A673 (cell line): ENCODE data around the gene JAG2. TPM values are rescaled to one million over a fixed set of nuclear protein-coding genes. Genes with fewer than 3 reads are reported as not detected.

Source experiments
- BruUV-seq: library from RNA; stranded (reverse); fragments of 400-500 nt; replicated peaks from 2 replicates; lab custom pipeline; 2021; lab: Mats Ljungman, UMichigan
- CTCF ChIA-PET: fragments of 300-600 bp; sonication (Branson Sonifier 250); formaldehyde crosslinking; loops from one replicate; lab custom pipeline; 2022; ENCODE audit warnings: antibody characterized with exemption; lab: Charles Lee
- POLR2A ChIA-PET: fragments of 300-600 bp; sonication (Branson Sonifier 250); formaldehyde crosslinking; loops from one replicate; lab custom pipeline; 2022; ENCODE audit warnings: antibody characterized with exemption; ENCODE audit not compliant: low non-redundant PET; lab: Charles Lee
- DNase-seq: peaks from one replicate; pipeline ENCODE4 v3.0.0-alpha.2; 2015; ENCODE audit warnings: low spot score
- H3K27ac ChIP-seq: fragments of 200-600 bp; sonication (generic); 2 replicates; pipeline ENCODE4 v1.5.1; 2016; ENCODE audit warnings: mixed run types, low read depth, mild to moderate bottlenecking, mixed read lengths, antibody characterized with exemption, low read length; ENCODE audit not compliant: poor library complexity, severe bottlenecking
- H3K27me3 ChIP-seq: fragments of 200-600 bp; sonication (generic); replicated peaks from 2 replicates; pipeline ENCODE4 v1.6.1; 2017; ENCODE audit warnings: mixed run types, low read depth, mild to moderate bottlenecking, mixed read lengths, antibody characterized with exemption, low read length; ENCODE audit not compliant: insufficient read depth, poor library complexity
- H3K36me3 ChIP-seq: fragments of 200-600 bp; sonication (generic); 2 replicates; pipeline ENCODE4 v1.6.1; 2016; ENCODE audit warnings: mixed run types, mild to moderate bottlenecking, mixed read lengths, antibody characterized with exemption, low read length; ENCODE audit not compliant: insufficient read depth, poor library complexity, severe bottlenecking
- H3K4me1 ChIP-seq: fragments of 200-600 bp; sonication (generic); 2 replicates; pipeline ENCODE4 v1.6.1; 2017; ENCODE audit warnings: mixed run types, mild to moderate bottlenecking, mixed read lengths, antibody characterized with exemption, low read length; ENCODE audit not compliant: insufficient read depth, poor library complexity, severe bottlenecking
- H3K4me3 ChIP-seq: fragments of 200-600 bp; sonication (generic); 2 replicates; pipeline ENCODE4 v1.5.1; 2016; ENCODE audit warnings: low read depth, mixed run types, mild to moderate bottlenecking, mixed read lengths, low read length; ENCODE audit not compliant: poor library complexity, severe bottlenecking
- H3K9me3 ChIP-seq: fragments of 200-600 bp; sonication (generic); 2 replicates; pipeline ENCODE4 v1.6.1; 2016; ENCODE audit warnings: mixed run types, low read depth, mild to moderate bottlenecking, mixed read lengths, antibody characterized with exemption, low read length; ENCODE audit not compliant: poor library complexity, severe bottlenecking
- EZH2 ChIP-seq: fragments of 200-600 bp; sonication (generic); IDR thresholded peaks from 2 replicates; pipeline ENCODE4 v1.6.1; 2017; ENCODE audit warnings: borderline replicate concordance, low read depth, mild to moderate bottlenecking, mixed read lengths, antibody characterized with exemption, low read length; ENCODE audit not compliant: poor library complexity, severe bottlenecking
- intact Hi-C: fragments of 100-400 bp; cut with micrococcal nuclease; formaldehyde crosslinking; loops from one replicate; pipeline ENCODE4 v1.10.0; 2022; ENCODE audit not compliant: unreplicated experiment
- total RNA-seq: library from RNA; stranded (reverse); gene quantifications from 2 replicates; pipeline ENCODE4 v1.2.3, GENCODE V29; 2021
- TF ChIP-seq, protein P1 (sequence below): fragments of 300-800, 200-600 bp; sonication (generic); conservative IDR thresholded peaks from 2 replicates; pipeline ENCODE4 v1.5.1; 2017; ENCODE audit warnings: low read depth, mild to moderate bottlenecking, antibody characterized with exemption, low read length, moderate library complexity, mixed read lengths

The JAG2 gene
- total RNA-seq, 1 experiment from 2014 or later: 14.3 TPM

DNA sequence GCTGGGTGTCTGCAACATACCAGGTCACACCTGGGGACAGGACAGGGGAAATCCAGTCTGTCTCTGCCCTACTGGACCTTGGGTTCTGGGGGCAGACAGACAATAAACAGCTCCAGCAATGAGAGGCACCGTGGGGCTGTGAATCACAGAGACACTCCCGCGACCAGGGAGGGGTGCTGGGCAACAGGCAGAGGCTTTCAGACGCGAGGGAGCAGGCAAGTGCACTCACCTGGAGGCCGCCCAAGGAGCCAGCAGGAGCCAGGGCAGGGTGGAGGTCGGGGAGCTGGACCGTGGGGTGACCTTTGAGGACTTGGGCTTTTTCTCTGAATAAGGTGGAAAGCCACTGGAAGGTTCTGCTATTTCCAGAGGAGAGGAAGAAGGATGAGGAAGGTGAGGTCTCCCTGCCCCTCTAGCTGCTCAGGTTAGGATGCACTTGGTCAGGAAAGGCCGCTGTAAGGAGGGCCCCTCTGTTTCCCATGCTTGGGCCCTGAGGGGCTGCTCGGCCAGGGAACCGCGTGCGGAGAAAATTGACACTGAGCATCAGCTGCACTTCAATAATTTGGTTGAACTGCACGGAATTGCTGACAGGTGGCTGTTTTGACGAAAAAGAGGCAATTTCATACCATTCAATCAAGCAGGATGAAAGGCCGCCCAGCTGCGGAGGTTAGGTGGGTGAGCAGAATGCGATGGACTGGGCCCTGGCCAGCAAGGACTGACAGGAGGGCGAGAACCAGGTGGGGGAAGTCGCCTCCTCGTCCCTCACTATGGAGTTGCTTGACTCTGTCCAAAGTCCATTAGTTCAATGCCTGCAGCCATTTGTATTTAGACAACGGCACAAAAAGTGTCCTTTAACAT lies 42.2 kb downstream of the JAG2 start:
- no peak for DNase-seq
- intact Hi-C loops: no loop called here
- H3K27ac ChIP-seq: no peak overlapping the region
- H3K9me3 ChIP-seq: peaks cover 18% of the 10 kb centered on the region
- H3K36me3 ChIP-seq: no peaks in the 10 kb centered on the region
- POLR2A ChIA-PET: no interaction called here
- no peak overlapping the region for H3K4me3 ChIP-seq
- H3K4me1 ChIP-seq: no peaks in the 10 kb centered on the region
- BruUV-seq: no TSS peak
- CTCF ChIA-PET: no interaction called here
- peaks cover 34% of the 10 kb centered on the region for H3K27me3 ChIP-seq
- TF ChIP-seq EZH2: no peak
- TF ChIP-seq, protein P1, sequence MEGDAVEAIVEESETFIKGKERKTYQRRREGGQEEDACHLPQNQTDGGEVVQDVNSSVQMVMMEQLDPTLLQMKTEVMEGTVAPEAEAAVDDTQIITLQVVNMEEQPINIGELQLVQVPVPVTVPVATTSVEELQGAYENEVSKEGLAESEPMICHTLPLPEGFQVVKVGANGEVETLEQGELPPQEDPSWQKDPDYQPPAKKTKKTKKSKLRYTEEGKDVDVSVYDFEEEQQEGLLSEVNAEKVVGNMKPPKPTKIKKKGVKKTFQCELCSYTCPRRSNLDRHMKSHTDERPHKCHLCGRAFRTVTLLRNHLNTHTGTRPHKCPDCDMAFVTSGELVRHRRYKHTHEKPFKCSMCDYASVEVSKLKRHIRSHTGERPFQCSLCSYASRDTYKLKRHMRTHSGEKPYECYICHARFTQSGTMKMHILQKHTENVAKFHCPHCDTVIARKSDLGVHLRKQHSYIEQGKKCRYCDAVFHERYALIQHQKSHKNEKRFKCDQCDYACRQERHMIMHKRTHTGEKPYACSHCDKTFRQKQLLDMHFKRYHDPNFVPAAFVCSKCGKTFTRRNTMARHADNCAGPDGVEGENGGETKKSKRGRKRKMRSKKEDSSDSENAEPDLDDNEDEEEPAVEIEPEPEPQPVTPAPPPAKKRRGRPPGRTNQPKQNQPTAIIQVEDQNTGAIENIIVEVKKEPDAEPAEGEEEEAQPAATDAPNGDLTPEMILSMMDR: no peak

GRCh38 chr14:105124823-105125222 lies 43.8 kb downstream of the JAG2 start:
- H3K27ac ChIP-seq: no peak overlapping the region
- H3K4me1 ChIP-seq: no peaks in the 10 kb centered on the region
- peaks cover 12% of the 10 kb centered on the region for H3K9me3 ChIP-seq
- no TSS peak for BruUV-seq
- H3K36me3 ChIP-seq: no peaks in the 10 kb centered on the region
- intact Hi-C loops: no loop called here
- ChIA-PET CTCF (interaction anchor here (0.6 kb wide), 1 partner anchor 820 kb away, joined by 4 read pairs; no protein-coding TSS in a partner anchor), POLR2A (no interaction called here)
- no peak overlapping the region for H3K4me3 ChIP-seq
- TF ChIP-seq, protein P1: no peak
- TF ChIP-seq EZH2: no peak
- no peak for DNase-seq
- peaks cover 34% of the 10 kb centered on the region for H3K27me3 ChIP-seq

- Histone ChIP-seq H3K9me3 (peaks cover 12% of the 10 kb centered on the region), H3K27me3 (peaks cover 34% of the 10 kb centered on the region), H3K4me1 (no peaks in the 10 kb centered on the region), H3K27ac (no peak overlapping the region), H3K4me3 (no peak overlapping the region), H3K36me3 (no peaks in the 10 kb centered on the region)
- no peak for TF ChIP-seq EZH2
- TF ChIP-seq, protein P1: no peak
- intact Hi-C loops: no loop called here
- no TSS peak for BruUV-seq
- ChIA-PET POLR2A (no interaction called here), CTCF (interaction anchor here (0.6 kb wide), 1 partner anchor 820 kb away, joined by 4 read pairs; no protein-coding TSS in a partner anchor)
- DNase-seq: no peak
Observed at GRCh38 chr14:105123981-105124765, 44.4 kb downstream of the JAG2 start.
